Trophoblast cell (in vitro differentiated cells and primary cell): ENCODE results near the gene KIFBP.

Source experiments
- DNase-seq, 2 donors: peaks; one replicate each; pipeline ENCODE4 v3.0.0-alpha.2; 2016
- H2AFZ ChIP-seq: 2 replicates; pipeline ENCODE4 v1.6.1; 2013; ENCODE audit warnings: low read length, moderate library complexity, mild to moderate bottlenecking; ENCODE audit not compliant: insufficient read depth, poor library complexity
- H2AK5ac ChIP-seq: 2 replicates; pipeline ENCODE4 v1.6.1; 2013; ENCODE audit warnings: mild to moderate bottlenecking, low read length
- H2BK120ac ChIP-seq: 2 replicates; pipeline ENCODE4 v1.6.1; 2013; ENCODE audit warnings: low read length, mild to moderate bottlenecking, moderate library complexity; ENCODE audit not compliant: insufficient read depth, poor library complexity
- H2BK12ac ChIP-seq: 2 replicates; pipeline ENCODE4 v1.6.1; 2013; ENCODE audit warnings: mild to moderate bottlenecking, low read length, moderate library complexity
- H2BK5ac ChIP-seq: 2 replicates; pipeline ENCODE4 v1.6.1; 2013; ENCODE audit warnings: low read length, low read depth, moderate library complexity, mild to moderate bottlenecking; ENCODE audit not compliant: poor library complexity
- H3K14ac ChIP-seq: 2 replicates; pipeline ENCODE4 v1.6.1; 2013; ENCODE audit warnings: mild to moderate bottlenecking, low read length
- H3K18ac ChIP-seq: 2 replicates; pipeline ENCODE4 v1.6.1; 2013; ENCODE audit warnings: mild to moderate bottlenecking, low read length
- H3K23ac ChIP-seq: 2 replicates; pipeline ENCODE4 v1.6.1; 2013; ENCODE audit warnings: low read length
- H3K27ac ChIP-seq: 2 replicates; pipeline ENCODE4 v1.5.1; 2013; ENCODE audit warnings: low read depth, mild to moderate bottlenecking, inconsistent platforms, low read length, moderate library complexity
- H3K27me3 ChIP-seq: 2 replicates; pipeline ENCODE4 v1.6.1; 2013; ENCODE audit warnings: inconsistent platforms, mild to moderate bottlenecking, low read length, moderate library complexity; ENCODE audit not compliant: insufficient read depth
- H3K36me3 ChIP-seq, 2 experiments: 1 replicate in 1 of 2; 2 replicates in 1 of 2; pipeline ENCODE4 v1.6.1; 2013; ENCODE audit warnings: low read length in 2 of 2, mild to moderate bottlenecking in 2 of 2, moderate library complexity in 1 of 2; ENCODE audit not compliant: insufficient read depth in 2 of 2, control insufficient read depth in 1 of 2
- H3K4ac ChIP-seq: 2 replicates; pipeline ENCODE4 v1.6.1; 2013; ENCODE audit warnings: low read depth, mild to moderate bottlenecking, low read length, moderate library complexity
- H3K4me1 ChIP-seq, 2 experiments: 1 replicate in 1 of 2; 2 replicates in 1 of 2; pipeline ENCODE4 v1.6.1; 2013; ENCODE audit warnings: low read length in 2 of 2, mild to moderate bottlenecking in 2 of 2, moderate library complexity in 1 of 2; ENCODE audit not compliant: insufficient read depth in 2 of 2, control insufficient read depth in 1 of 2
- H3K4me2 ChIP-seq: 2 replicates; pipeline ENCODE4 v1.6.1; 2013; ENCODE audit warnings: inconsistent platforms, mild to moderate bottlenecking, low read length, moderate library complexity
- H3K4me3 ChIP-seq: 2 replicates; pipeline ENCODE4 v1.5.1; 2013; ENCODE audit warnings: mild to moderate bottlenecking, low read depth, low read length, inconsistent platforms
- H3K79me1 ChIP-seq: one replicate; pipeline ENCODE4 v1.6.1; 2013; ENCODE audit warnings: low read length
- H3K79me2 ChIP-seq: 2 replicates; pipeline ENCODE4 v1.6.1; 2013; ENCODE audit warnings: low read length, mild to moderate bottlenecking; ENCODE audit not compliant: control insufficient read depth, insufficient read depth, poor library complexity
- H3K9ac ChIP-seq: 2 replicates; pipeline ENCODE4 v1.6.1; 2013; ENCODE audit warnings: mild to moderate bottlenecking, low read length
- H3K9me3 ChIP-seq: 2 replicates; pipeline ENCODE4 v1.6.1; 2013; ENCODE audit warnings: low read depth, mild to moderate bottlenecking, control low read depth, inconsistent platforms, low read length; ENCODE audit not compliant: insufficient read depth
- H4K12ac ChIP-seq: 2 replicates; pipeline ENCODE4 v1.6.1; 2013; ENCODE audit warnings: low read depth, mild to moderate bottlenecking, low read length, moderate library complexity
- H4K8ac ChIP-seq: 2 replicates; pipeline ENCODE4 v1.6.1; 2013; ENCODE audit warnings: low read depth, mild to moderate bottlenecking, low read length, moderate library complexity
- H4K91ac ChIP-seq: one replicate; pipeline ENCODE4 v1.6.1; 2013; ENCODE audit warnings: low read depth, mild to moderate bottlenecking, low read length, moderate library complexity
- WGBS: extraction: QIAGEN DNeasy Blood & Tissue Kit; methylation state at CpG from one replicate; pipeline ENCODE4 v1.1.7; 2013; ENCODE audit warnings: missing lambda C conversion rate; ENCODE audit not compliant: insufficient read length, insufficient coverage; ENCODE audit errors: extremely low coverage; 5-methylcytosine and 5-hydroxymethylcytosine counted together

KIFBP gene

DNA sequence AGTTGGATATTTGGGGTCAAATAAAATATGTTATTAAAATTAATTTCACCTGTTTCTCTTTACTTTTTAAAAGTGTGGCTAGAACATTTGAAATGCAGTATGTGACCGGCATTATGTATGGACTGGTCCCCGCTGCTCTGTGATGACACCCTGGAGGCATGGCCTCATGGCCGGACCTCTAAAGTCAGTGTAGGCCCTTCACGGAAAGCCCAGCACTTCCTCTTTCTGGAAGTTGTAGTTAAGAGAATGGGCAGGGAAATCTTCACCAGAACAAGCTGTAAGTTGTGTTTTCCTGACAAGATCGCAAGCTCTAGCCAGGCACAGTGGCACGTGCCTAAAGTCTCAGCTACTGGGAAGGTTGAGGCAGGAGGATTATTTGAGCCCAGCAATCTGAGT lies 61.0 kb downstream of the KIFBP start:
- DNase-seq: no peak
- no peak overlapping the region for H2BK120ac ChIP-seq
- no peak overlapping the region for H3K27ac ChIP-seq
- no peak overlapping the region for H3K18ac ChIP-seq
- H3K14ac ChIP-seq: no peak overlapping the region
- H2BK5ac ChIP-seq: no peak overlapping the region
- H4K8ac ChIP-seq: no peak overlapping the region
- no peaks in the 10 kb centered on the region for H3K9me3 ChIP-seq
- H3K79me1 ChIP-seq: no peaks in the 10 kb centered on the region
- H2AK5ac ChIP-seq: no peak overlapping the region
- H3K9ac ChIP-seq: no peak overlapping the region
- no peaks in the 10 kb centered on the region for H3K27me3 ChIP-seq
- H3K4ac ChIP-seq: no peak overlapping the region
- H3K4me2 ChIP-seq: no peak overlapping the region
- no peaks in the 10 kb centered on the region for H3K79me2 ChIP-seq
- H4K91ac ChIP-seq: no peak overlapping the region
- H4K12ac ChIP-seq: no peak overlapping the region
- no peak overlapping the region for H2AFZ ChIP-seq
- no peak overlapping the region for H3K23ac ChIP-seq
- no peaks in the 10 kb centered on the region for H3K4me1 ChIP-seq
- H2BK12ac ChIP-seq: no peak overlapping the region
- no peaks in the 10 kb centered on the region for H3K36me3 ChIP-seq
- H3K4me3 ChIP-seq: no peak overlapping the region
- WGBS: no CpG with 5 or more reads among the region's 6 CpGs

DNA sequence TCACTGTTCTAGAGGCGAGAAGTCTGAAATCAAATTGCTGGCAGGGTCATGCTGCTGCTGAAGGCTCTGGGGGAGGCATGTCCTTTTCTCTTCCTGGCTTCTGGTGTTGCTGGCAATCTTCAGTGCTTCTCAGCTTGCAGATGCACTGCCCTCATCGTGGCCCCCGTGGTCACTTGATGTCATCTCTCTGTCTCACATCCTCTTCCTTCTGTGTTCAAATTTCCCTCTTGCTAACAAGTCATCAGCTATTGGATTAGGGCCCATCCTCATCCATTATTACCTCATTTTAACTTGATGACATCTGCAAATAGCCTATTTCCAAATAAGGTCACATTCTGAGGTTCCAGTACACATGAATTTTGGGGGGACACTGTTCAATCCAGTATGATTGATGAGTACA lies 62.7 kb downstream of the KIFBP start:
- Histone ChIP-seq H3K79me1 (no peaks in the 10 kb centered on the region), H3K27ac (no peak overlapping the region), H3K79me2 (no peaks in the 10 kb centered on the region), H3K9me3 (no peaks in the 10 kb centered on the region), H3K4ac (no peak overlapping the region), H4K12ac (no peak overlapping the region), H4K91ac (no peak overlapping the region), H2AFZ (no peak overlapping the region), H2BK5ac (no peak overlapping the region), H3K36me3 (no peaks in the 10 kb centered on the region), H4K8ac (no peak overlapping the region), H2BK12ac (no peak overlapping the region), H2AK5ac (no peak overlapping the region), H2BK120ac (no peak overlapping the region), H3K18ac (no peak overlapping the region), H3K4me3 (no peak overlapping the region), H3K23ac (no peak overlapping the region), H3K9ac (no peak overlapping the region), H3K4me2 (no peak overlapping the region), H3K14ac (no peak overlapping the region), H3K4me1 (no peaks in the 10 kb centered on the region), H3K27me3 (no peaks in the 10 kb centered on the region)
- DNase-seq: peak in 1 of 2 donors; percentile 26
- no CpG with 5 or more reads among the region's 3 CpGs for WGBS

DNA sequence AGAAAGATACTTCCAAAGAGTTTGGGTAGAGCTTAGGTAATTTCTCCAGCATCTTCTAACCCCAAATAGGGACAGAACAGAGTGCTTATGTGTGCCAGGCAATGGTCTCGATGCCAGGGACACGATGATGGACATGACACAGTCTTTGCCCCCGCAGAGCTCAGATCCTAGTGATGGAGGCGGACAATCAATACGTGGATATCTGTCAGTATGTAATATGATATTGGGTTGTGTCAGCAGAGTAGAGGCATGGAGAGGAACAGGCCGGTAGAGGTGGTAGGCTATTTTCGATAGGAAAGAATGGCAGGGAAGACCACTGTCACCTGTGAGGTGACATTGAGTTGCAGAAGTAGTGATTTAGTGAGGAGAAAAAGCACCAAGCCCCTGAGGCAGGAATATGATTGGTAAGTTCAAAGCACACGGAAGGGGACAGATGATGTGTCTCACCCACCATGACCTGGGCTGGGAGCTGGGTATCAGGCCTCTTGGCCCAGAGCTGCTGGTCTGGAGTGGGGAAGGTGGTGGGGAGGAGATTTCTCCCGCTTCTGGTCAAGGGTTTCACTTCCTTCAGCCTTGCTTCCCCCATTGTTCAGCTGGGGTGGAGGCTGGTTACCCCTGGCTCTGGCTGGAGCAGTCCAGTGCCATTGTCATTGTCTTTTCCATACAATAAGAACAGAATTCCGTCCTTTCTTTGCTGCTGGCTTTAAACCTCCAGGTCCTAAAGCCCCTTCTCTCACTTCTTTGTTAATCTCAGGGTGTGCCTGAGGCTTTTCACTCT lies 63.3 kb downstream of the KIFBP start:
- Histone ChIP-seq H3K79me1 (no peaks in the 10 kb centered on the region), H3K9me3 (no peaks in the 10 kb centered on the region), H2BK120ac (no peak overlapping the region), H2BK5ac (no peak overlapping the region), H3K23ac (no peak overlapping the region), H2AK5ac (no peak overlapping the region), H2BK12ac (no peak overlapping the region), H3K4ac (no peak overlapping the region), H2AFZ (no peak overlapping the region), H3K4me2 (no peak overlapping the region), H3K27ac (no peak overlapping the region), H3K36me3 (no peaks in the 10 kb centered on the region), H3K27me3 (no peaks in the 10 kb centered on the region), H4K91ac (no peak overlapping the region), H3K9ac (no peak overlapping the region), H4K8ac (no peak overlapping the region), H3K4me1 (no peaks in the 10 kb centered on the region), H3K18ac (no peak overlapping the region), H3K4me3 (no peak overlapping the region), H3K79me2 (no peaks in the 10 kb centered on the region), H3K14ac (no peak overlapping the region), H4K12ac (no peak overlapping the region)
- DNase-seq: no peak
- WGBS: no CpG with 5 or more reads among the region's 10 CpGs

DNA sequence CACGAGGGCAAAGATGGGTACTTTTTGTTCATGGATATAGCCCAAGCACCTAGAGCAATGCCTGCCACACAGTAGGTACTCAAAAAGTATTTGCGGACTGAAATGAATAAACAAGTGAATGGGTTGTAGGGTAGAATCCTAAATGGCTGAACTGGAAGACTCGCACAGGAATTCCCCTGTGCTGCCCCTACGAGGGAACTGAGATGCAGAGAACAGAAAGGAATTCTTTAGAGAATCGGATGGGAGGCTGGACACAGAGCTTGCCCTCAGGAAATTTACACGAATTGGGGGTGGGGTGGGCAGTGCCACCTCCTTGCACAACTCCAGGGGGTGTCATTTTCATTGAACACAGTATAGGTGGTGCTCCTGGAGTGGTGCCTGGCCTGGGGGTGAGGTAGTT lies 64.1 kb downstream of the KIFBP start:
- no peak overlapping the region for H2BK120ac ChIP-seq
- H3K4me2 ChIP-seq: no peak overlapping the region
- no peaks in the 10 kb centered on the region for H3K27me3 ChIP-seq
- no peaks in the 10 kb centered on the region for H3K79me1 ChIP-seq
- H3K4me1 ChIP-seq: no peaks in the 10 kb centered on the region
- no peak overlapping the region for H3K27ac ChIP-seq
- no peak overlapping the region for H2BK5ac ChIP-seq
- no peaks in the 10 kb centered on the region for H3K79me2 ChIP-seq
- DNase-seq: no peak
- WGBS: no CpG with 5 or more reads among the region's 6 CpGs
- H4K12ac ChIP-seq: no peak overlapping the region
- no peak overlapping the region for H4K91ac ChIP-seq
- H3K18ac ChIP-seq: no peak overlapping the region
- H2AK5ac ChIP-seq: no peak overlapping the region
- H4K8ac ChIP-seq: no peak overlapping the region
- H3K23ac ChIP-seq: no peak overlapping the region
- H3K9me3 ChIP-seq: no peaks in the 10 kb centered on the region
- H2BK12ac ChIP-seq: no peak overlapping the region
- H2AFZ ChIP-seq: no peak overlapping the region
- no peak overlapping the region for H3K4ac ChIP-seq
- H3K14ac ChIP-seq: no peak overlapping the region
- no peak overlapping the region for H3K9ac ChIP-seq
- no peak overlapping the region for H3K4me3 ChIP-seq
- no peaks in the 10 kb centered on the region for H3K36me3 ChIP-seq
